HG03558 (cell line): ENCODE data around the gene APIP.
"Not testable (repeated sequence)": the region's sequence is repeated elsewhere in the genome, so short reads cannot be mapped to it uniquely, and the experiment has no call there.

Experiments used
- ATAC-seq: cut with Tn5 transposase; IDR thresholded peaks from one replicate; pipeline ENCODE4 v1.9.1; 2021; ENCODE audit warnings: moderate number of reproducible peaks; ENCODE audit not compliant: unreplicated experiment; ENCODE audit errors: extremely low read depth

The APIP gene

DNA sequence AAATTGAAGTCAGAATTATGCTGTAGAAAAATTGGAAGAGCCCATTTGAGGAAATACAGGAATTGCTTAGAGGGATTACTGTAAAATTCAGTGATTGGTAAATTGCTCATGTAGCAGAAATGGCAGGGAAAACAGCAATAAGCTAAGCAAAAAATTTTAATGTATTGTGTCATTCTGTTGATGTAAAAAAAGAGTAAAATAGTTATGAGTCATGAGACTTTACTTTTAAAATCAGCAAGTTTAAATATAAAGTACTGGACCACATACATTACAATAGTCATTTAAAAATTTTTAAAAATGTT is 10.6 kb upstream of the APIP start:
- ATAC-seq = no peak

DNA sequence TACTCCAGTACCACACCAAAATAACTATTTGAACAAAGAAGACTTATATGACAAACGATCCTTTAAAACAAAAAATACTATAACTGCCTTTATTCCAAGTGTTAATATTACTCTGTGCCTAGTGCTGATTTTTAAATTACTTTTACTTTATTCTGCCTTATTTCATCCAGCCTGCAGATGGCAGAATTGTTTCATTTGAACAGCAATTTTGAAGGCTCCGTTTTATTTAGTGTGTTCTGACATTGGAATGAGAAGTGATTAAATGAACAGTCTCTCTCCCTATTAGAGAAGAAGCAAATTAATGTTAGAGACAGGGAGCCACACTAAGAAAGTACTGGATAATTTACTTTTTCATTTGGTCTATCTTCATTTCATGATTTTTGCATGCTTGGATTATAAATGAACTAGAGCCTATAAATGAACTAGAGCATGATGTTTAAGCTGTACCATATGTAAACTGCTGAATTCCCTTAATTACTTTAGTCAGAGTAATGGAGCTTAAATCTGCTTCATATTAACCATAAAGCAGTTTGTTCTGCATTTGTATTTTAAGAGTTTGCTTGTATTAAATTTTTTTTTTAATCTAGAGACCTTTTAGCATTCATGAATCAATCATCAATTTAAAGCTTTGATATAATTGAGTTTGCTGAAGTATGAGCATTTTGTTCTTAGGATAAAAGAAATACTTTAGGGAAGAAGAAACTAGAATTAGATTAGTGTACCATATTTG is 10.1 kb upstream of the APIP start:
- ATAC-seq = no peak

DNA sequence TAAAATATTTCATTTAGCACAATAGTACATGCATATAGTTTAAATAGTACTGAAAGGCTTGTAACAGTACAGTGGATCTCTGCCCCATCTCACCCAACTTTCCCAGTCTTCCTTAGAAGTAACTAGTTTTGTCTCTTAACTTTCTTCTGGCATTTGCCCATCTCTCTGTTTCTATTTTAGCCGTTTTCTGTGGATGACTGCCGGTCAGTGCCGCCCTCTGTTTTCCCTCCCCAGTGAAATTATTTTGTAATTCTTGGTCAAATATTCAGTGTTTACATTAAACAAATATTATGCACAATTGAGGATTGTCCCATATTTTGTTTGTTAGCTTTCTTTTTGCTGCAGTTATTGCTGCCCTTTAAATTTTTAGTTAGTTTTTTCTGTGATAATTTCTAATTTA is 8.5 kb upstream of the APIP start:
- no peak for ATAC-seq

DNA sequence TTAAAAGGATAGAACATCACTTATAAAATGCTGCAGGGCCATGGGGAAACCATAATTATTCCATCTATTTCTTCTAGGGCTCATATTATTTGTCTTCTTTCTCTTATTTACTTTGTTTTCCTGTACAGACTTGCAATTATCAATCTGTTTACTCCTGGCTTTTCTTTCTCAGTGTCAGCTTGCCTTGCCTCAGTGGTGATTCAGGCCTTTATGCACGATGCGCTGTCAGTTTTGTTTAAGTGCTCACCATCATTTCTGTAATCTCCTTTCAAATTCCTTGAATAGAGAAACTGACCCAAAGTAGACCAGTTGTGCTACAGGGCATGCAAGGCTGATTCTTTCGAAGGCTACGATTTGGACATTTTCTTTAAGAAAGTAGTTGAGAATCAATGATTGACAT is 5.0 kb upstream of the APIP start:
- no peak for ATAC-seq

DNA sequence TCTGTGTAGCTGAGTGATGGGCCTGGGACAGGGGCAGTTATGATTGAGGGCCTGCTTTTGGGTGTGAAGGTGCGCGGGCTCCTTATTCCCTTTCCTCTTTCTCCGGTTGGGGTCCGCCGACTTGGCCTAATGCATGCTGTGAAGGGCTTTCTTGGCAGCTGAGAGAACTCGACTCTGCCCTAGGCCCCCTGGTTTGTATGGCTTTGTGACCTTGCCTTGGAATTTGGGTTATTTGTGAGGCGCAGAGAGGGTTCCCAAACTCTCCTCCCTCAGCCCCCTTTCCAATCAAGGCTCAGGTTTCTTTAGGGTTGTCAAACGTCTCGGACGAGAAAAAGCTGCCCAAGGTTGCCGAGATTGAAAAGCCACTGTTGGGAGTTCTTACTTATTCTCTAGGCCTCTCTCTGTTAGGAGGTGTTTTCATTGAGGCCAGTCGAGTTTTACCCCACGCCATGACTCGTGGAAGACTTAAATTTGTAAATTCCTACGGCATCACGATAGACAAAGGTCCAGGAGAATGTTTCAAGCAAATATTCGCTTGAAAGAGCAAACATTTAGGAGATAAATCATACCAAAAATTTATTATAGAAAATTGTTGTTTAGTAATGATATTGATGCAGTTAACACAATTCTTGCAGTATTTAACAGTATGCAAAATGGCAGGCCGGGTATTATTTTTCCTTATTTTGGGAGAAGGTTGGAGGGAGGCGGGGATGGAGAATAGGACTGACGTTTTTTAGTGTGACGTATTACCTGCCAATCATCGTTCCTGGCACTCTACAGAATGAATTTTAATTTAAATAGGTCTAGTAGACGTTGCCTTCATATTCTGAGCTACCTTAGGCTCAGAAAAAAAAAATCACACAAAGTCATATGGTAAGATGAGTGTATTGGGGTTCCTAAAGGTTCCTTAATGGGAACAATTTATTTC is 928 bp upstream of the APIP start:
- ATAC-seq = peak; percentile 11

DNA sequence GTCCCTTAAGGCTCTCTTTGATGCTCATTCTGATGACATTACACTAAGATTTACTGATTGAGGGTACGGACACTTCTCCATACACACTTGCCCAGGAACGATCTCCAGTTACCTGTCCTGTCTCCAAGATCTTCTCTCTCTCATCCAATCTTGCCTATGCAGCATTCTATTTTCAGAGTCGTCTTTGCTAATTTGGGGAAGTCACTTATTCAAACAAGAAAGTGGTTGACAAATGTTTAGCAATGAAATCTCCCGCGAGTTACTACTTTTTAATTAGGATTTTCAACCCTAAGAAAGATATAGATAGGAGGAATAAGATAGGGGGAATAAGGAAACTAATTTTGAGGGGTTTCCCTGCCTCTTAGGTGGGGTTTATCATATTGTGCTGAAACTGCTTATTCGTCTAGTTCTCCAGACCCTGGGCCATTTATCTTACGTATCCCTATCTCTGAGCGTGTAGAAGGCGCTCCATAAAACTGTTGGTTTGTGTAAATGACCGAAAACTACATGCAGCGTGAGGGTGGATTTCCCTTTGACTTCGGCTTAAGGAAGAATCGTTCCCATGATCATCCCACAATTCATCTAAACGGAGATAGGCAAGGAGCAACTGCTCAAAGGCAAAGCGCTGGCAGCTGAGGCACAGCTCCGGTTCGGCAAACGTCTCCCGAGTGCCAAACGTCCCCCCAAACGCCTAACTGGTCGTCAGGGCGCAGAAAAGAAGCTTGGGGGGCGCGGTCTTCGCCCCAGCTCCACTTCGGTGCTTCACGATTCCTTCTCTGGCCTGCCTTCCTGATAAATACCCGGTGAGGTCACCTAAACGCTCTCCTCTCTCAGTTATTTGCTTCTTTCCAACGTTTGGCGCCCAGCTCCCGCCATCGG is 804 bp downstream of the APIP start:
- no peak for ATAC-seq

DNA sequence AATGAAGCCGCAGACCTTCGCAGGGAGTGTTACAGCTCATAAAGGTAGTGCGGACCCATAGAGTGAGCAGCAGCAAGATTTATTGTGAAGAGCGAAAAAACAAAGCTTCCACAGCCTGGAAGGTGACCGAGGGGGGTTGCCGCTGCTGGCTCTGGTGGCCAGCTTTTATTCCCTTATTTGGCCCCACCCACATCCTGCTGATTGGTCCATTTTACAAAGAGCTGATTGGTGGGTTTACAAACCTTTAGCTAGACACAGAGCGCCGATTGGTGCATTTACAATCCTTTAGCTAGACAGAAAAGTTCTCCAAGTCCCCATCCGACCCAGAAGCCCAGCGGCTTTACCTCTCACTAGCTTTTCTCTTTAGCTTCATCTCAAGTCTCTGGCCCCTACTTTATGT is 2.6 kb downstream of the APIP start:
- ATAC-seq = not testable (repeated sequence)

DNA sequence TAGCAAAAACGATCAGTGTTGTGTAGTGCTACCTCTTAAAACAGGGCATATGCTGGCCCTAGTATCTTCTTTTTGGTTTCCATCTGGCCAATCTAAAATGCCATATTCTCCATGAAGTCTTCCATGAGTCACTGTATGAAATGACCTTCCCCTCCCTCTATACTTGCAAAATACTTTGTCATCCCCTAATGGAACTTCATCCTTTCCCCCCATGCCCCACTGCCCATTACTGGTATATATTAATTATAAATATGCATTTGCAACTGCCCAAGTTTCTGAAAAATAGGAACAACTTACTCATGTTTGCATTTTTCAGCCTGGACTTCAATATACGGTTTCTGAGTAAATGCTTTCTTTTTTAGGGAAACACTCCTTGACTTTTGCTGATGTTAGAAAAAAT is 4.5 kb downstream of the APIP start:
- ATAC-seq = no peak

DNA sequence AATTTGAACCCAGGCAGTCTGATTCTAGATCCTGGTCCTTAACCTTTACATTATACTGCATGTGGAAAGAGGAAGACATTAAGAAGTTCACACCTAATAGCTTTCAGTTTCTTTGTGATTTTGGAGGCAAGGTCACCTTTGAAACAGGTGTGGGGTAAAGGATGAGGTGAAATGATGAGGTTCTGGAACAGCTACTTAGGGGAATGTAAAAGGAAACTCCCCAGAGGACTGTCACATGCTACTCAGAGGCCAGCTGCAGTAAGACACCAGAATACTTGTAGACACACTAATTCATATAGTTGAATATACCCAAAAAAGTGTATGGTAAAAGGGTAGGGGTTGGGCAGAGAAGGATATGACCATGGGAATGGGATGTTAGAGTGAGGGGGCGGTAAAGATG is 5.4 kb downstream of the APIP start:
- ATAC-seq = no peak

DNA sequence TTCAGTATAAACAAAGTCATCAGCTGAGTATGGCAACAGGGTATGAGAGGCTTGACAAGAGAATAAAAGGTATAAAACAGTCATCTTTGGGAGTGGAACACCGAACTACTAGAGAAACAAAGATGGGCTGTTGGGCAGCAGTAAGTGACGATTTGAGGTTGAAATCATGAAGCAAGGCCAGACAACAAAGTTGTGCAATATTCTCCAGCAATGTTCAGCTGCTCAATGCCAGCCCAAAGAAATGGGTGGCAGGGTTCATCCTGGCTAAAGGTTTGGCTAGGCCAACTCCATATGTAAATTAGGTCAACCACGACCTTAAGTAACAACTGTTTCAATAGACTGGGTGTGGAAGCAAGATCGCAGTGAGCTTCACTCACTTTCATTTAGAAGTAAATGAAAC is 6.2 kb downstream of the APIP start:
- no peak for ATAC-seq

DNA sequence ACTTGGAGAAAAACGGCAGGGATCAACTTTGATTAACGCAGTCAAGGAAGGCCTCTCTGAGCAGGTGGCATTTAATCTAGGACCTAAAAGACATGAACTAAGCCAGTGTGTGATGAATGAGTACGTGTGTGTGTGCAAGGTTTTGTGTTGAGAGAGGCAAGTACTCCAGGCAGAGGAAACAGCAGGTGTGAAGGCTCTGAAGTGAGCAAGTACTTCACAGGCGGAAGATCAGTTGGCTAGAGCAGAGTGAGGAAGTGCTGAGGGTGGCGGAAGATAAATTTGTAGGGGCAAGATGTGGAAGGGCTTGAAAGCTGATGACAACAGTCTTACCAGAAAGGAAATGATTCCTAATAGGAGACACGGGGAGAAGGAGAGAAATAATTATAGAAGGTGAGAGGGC is 6.8 kb downstream of the APIP start:
- ATAC-seq = no peak

DNA sequence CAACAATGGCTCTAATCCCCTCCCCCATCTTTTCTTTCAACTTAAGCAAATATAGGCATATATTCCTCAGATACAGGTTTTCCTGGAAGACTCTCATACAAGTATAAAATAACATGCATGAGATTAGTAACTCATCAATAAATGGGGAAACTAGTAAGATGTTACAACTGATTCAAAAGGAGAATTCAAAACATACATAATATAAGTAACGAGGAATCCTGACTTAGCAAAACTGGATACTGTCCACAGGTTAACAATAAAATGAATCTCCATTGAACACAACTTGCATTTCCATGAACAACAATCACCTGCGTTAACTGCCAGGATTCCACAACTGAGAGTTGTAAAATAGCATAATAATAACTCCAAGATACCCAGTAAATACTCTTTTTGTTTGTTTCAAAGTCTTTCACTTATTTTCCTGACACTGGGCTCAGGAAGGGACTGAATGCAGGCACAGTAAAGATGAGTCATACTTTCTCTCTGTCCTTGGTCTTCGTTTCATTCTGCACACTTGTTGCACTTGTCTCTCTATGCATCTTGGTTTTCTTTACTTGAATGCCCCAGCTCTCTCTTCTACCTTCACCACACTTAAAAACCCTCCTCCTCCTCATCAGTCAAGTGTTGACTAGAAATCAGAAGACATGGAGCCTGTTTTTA is 8.1 kb downstream of the APIP start:
- ATAC-seq = no peak

DNA sequence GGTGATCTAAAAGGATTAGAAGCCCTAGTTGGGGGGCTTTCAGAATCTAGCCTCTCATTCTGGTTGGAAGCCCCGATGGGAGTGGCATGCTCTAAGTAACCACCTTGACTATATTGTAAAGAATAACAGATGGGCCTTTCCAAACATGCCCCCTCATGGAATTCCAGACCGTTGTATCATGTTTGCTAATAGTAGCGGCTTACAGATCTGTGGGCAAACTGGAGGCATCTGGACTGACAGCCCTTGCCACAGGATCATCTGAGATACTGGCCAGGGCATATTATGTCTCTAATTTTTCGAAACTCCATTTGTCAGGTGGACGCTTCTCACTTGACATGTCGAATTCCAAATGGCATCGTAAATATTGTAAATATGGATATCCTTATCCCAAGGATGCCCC is 10.5 kb downstream of the APIP start:
- no peak for ATAC-seq

DNA sequence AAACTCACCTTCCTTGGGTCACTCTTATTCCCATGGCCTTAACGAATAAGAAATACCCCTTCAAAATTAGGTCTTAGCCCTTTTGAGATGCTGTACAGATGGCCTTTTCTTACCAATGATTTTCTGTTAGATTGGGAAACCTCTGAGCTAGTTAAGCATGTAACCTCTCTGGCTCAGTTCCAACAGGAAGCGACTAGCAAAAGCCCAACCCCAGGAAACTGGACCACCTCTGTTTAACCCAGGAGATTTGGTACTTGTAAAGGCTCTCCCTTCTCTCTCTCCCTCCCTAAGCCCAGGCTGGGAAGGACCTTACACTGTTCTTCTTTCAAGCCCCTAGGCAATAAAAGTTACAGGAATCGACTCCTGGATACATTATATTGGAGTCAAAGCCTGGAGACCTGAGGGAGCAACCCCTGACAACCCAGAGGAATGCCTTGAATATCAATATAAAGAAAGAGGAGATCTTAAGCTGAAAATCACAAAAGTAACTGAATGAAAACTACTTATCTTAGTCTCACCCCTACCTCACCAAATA is 11.7 kb downstream of the APIP start:
- no peak for ATAC-seq

DNA sequence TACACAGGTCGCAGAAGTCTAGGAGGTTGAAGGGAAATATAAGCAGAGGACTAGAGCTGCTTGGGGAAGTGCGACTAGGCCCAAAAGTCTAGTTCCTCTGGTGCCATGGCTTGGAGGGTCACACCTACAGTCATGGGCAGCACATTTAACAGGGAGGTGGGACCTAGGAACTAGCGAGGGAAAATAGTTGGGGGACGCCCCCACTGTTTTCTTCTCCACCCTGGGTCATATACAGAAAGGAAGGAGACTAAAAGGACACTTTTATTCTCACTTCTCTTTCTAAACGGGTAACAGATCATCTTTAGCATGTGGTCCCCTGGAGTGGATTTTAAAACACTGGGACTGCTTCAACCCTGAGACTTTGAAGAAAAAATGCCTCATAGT is 16.6 kb downstream of the APIP start:
- ATAC-seq = no peak

DNA sequence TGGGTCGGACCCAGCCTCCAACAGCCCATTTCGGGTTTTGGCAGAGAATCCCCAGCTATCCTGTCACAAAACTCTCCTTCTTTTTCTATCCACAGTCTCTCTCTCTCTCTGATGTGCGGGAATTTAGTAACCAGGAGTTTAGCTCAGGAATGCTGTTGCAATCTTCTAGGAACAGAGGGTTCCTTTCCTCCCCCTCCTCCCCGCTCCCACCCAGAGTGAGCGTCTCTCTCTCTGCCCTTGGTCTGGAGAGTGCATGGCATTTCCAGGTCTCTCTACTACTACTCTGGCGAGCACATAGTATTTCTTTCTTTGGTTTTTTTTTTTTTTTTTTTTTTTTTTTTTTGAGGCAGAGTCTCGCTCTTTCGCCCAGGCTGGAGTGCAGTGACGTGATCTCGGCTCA is 17.7 kb downstream of the APIP start:
- no peak for ATAC-seq

DNA sequence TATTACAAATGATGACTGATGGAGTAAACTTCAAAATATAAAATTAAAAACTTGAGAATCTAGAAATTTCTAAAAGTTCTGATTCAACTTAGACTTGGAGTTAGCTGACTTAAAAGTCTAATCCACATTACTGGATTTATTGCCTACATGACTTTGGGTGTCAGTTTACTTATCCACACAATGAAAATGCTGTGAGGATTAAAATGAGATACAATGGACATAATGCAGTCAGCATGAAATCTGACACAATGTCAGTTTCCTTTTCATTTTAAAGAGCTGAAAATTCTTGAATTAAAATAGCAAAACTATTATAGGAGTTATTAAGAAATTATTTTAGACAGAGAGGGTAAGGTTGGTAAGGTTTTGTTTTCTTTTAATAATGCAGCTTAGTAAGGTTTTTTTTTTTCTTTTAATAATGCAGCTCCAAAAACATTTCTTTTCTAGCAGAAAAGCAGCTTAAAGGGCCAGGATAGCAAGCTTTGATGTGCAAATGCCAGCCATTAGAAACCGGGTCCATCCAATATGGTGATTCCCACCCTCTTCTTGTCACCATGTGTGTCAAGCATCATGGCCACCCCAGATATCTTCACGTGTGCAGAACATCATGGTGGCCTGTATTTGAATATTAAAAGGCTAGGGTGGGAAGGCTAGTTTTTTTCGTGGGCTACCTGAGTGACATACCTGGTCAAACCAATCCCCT is 18.9 kb downstream of the APIP start:
- ATAC-seq = no peak

DNA sequence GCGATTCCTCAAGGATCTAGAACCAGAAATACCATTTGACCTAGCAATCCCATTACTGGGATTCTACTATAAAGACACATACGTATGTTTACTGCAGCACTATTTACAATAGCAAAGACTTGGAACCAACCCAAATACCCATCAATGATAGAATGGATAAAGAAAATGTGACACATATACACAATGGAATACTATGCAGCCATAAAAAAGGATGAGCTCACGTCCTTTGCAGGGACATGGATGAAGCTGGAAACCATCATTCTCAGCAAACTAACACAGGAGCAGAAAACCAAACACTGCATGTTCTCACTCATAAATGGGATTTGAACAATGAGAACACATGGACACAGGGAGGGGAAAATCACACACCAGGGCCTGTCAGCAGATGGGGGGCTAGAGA is 20.0 kb downstream of the APIP start:
- ATAC-seq = not testable (repeated sequence)

DNA sequence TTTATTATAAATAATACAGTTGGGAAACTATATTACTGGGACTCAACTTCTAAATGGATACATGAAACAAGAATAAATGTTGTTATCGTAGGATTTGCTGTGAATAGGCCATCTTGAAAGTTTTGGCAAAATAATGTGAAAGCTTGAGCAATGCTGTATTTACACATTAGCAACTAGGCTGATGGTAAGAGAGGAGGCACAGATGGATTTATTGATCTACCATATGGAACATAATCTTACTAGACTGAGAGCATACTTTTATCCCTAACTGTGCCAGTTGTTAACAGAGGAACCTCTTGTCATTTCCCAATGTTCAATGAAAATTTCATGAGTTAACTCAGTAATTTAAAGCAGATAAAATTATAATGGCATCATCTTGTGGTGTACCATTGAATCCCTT is 22.8 kb downstream of the APIP start:
- ATAC-seq = no peak

DNA sequence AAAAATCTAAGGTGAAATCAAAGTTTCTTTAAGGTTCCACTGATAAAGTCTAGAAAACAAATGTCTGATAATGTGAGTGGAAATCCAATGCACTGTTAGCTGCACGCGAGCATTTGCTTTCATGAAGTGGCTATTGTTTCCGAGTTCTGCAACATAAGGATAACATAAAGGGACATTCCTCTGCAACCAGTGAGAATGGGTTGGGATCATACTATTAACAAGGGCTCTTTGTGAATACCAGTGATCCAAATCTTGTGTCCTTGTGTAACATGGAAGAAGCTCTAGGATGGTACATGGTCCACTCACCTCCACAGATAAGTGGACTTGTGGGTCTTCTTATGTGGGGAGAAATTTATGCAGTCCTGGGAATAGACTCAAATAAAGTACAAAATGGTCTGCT is 24.6 kb downstream of the APIP start:
- ATAC-seq = no peak
